GM10248 (cell line): Measurements from ENCODE around the gene VMP1.
"Not testable (repeated sequence)": the region's sequence is repeated elsewhere in the genome, so short reads cannot be mapped to it uniquely, and the experiment has no call there.

ENCODE experiments used
- CTCF ChIA-PET: fragments of 300-600 bp; sonication (Branson Sonifier 250); formaldehyde crosslinking; extraction: SDS; loops from one replicate; lab custom pipeline; 2021; ENCODE audit warnings: antibody characterized with exemption; lab: Yijun Ruan, JAX
- POLR2A ChIA-PET: fragments of 350-650 bp; sonication (Branson Sonifier 250); formaldehyde crosslinking; extraction: SDS; loops from one replicate; lab custom pipeline; 2020; ENCODE audit warnings: antibody characterized with exemption; lab: Yijun Ruan, JAX
- DNase-seq: peaks from one replicate; pipeline ENCODE4 v3.0.0; 2012; ENCODE audit errors: extremely low spot score
- TF ChIP-seq, protein P1 (sequence below): IDR thresholded peaks from 2 replicates; pipeline ENCODE4 v1.5.1; 2012; ENCODE audit warnings: mild to moderate bottlenecking, low read depth; ENCODE audit errors: extremely low read depth, missing control alignments, control extremely low read depth

The VMP1 gene

DNA sequence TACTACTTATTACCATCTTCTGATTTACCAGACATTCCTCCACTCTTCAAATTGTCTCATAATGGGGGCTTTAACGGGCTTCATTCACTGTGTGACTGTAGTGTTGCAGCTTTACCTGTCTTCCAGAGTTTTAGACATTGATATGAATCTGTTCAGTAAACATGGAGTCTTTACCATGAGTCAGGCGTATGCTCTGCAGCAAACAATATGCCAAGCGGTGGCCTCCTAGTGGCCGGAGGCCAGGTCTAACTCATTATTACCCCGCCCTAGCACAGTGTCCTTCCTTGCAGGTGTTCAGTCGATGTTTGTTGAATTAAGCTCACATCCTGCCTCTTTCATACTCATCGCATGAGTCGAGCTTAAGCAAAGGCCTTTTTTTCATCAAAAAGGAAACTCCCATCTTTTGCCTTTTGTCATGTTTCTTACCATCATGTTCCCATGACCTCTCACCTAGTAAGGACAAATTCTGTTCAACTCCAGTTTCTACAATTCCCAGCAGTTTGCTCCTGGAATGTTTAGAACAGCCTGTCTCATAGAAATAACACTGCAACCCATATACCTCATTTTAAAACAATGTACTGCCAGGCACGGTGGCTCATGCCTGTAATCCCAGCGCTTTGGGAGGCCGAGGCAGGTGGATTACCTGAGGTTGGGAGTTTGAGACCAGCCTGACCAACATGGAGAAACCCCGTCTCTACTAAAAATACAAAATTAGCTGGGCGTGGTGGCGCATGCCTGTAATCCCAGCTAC lies 145.9 kb downstream of the VMP1 start:
- TF ChIP-seq, protein P1, sequence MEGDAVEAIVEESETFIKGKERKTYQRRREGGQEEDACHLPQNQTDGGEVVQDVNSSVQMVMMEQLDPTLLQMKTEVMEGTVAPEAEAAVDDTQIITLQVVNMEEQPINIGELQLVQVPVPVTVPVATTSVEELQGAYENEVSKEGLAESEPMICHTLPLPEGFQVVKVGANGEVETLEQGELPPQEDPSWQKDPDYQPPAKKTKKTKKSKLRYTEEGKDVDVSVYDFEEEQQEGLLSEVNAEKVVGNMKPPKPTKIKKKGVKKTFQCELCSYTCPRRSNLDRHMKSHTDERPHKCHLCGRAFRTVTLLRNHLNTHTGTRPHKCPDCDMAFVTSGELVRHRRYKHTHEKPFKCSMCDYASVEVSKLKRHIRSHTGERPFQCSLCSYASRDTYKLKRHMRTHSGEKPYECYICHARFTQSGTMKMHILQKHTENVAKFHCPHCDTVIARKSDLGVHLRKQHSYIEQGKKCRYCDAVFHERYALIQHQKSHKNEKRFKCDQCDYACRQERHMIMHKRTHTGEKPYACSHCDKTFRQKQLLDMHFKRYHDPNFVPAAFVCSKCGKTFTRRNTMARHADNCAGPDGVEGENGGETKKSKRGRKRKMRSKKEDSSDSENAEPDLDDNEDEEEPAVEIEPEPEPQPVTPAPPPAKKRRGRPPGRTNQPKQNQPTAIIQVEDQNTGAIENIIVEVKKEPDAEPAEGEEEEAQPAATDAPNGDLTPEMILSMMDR: peak; percentile 34
- ChIA-PET POLR2A (interaction anchor here (0.6 to 0.7 kb wide), 3 partner anchors 10 to 16 kb away, joined by 3 to 7 read pairs (median 4); no protein-coding TSS in a partner anchor), CTCF (interaction anchor here (0.7 to 1.6 kb wide), 7 partner anchors 11 to 220 kb away, joined by 3 to 5 read pairs (median 3); no protein-coding TSS in a partner anchor)
- DNase-seq: peak; percentile 47

GRCh38 chr17:59853919-59854729 lies 146.7 kb downstream of the VMP1 start:
- ChIA-PET POLR2A (interaction anchor here (0.6 to 0.7 kb wide), 2 partner anchors 10 to 16 kb away, joined by 4 to 7 read pairs; no protein-coding TSS in a partner anchor), CTCF (interaction anchor here (0.7 to 1.6 kb wide), 6 partner anchors 10 to 219 kb away, joined by 3 to 5 read pairs (median 4); no protein-coding TSS in a partner anchor)
- DNase-seq: not testable (repeated sequence)

GRCh38 chr17:59856859-59857794 lies 149.7 kb downstream of the VMP1 start:
- CTCF ChIA-PET: interaction anchor here (1.0 to 2.5 kb wide), 5 partner anchors 16 to 183 kb away, joined by 3 to 12 read pairs (median 3); no protein-coding TSS in a partner anchor
- DNase-seq: no peak
- POLR2A ChIA-PET: interaction anchor here (1.1 kb wide), 1 partner anchor 18 kb away, joined by 3 read pairs; no protein-coding TSS in a partner anchor
- TF ChIP-seq, protein P1: no peak

GRCh38 chr17:59858167-59858816 lies 150.8 kb downstream of the VMP1 start:
- CTCF ChIA-PET: interaction anchor here (0.6 to 2.5 kb wide), 12 partner anchors 17 to 529 kb away, joined by 3 to 12 read pairs (median 4); partner anchors contain the start of genes RPS6KB1 and TUBD1
- POLR2A ChIA-PET: no interaction called here
- no peak for DNase-seq
- TF ChIP-seq, protein P1: no peak

DNA sequence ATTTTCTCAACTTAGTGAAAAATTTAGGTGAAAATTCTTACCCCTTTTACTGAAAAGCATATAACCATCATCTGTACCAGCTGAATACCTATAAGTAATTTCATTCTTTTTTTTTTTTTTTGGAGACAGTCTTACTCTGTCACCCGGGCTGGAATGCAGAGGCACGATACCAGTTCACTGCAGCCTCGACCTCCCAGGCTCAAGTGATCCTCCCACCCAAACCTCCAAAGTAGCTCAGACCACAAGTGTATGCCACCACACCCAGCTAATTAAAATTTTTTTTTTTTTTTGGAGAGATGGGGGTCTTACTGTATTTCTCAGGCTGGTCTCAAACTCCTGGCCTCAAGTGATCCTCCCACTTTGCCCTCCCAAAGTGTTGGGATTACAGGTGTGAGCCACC lies 151.5 kb downstream of the VMP1 start:
- TF ChIP-seq, protein P1: no peak
- CTCF ChIA-PET: interaction anchor here (0.6 to 2.5 kb wide), 20 partner anchors 11 to 529 kb away, joined by 3 to 12 read pairs (median 4); partner anchors contain the start of genes PTRH2, RPS6KB1, TUBD1 and VMP1
- no peak for DNase-seq
- POLR2A ChIA-PET: no interaction called here
